ENCODE results near the gene TAAR1. TPM values are rescaled to one million over a fixed set of nuclear protein-coding genes. Genes with fewer than 3 reads are reported as not detected.

TAAR1 gene
- not detected in 2 replicates for total RNA-seq

GRCh38 chr6:132659082-132659481, at the start of gene TAAR1:
Gene TAAR1 (minus strand): TSS chr6:132659182. CDS start chr6:132646003, 13,179 bp downstream.

GRCh38 chr6:132624175-132624574, 34.8 kb downstream of the TAAR1 start, which contains the start of gene TAAR2:
Gene TAAR2 (minus strand): TSS chr6:132624275. CDS start chr6:132624275, 0 bp downstream.

Other genes with a start within 250 kb of the TAAR1 start
- 31.5 and 34.3 TPM in 2 replicates for gene STX7, start 146.1 kb downstream of the TAAR1 start, total RNA-seq
- gene TAAR9, start 120.9 kb downstream of the TAAR1 start, total RNA-seq, result not detected in 2 replicates
- gene TAAR8, start 106.5 kb downstream of the TAAR1 start, total RNA-seq, result not detected in 2 replicates
- not detected in 2 replicates for gene TAAR6, start 88.9 kb downstream of the TAAR1 start, total RNA-seq
- gene TAAR5, start 69.4 kb downstream of the TAAR1 start, total RNA-seq, result not detected in 2 replicates
- gene TAAR2, start 34.9 kb downstream of the TAAR1 start, total RNA-seq, result not detected in 2 replicates
- not detected in 2 replicates for gene VNN1, start 54.9 kb upstream of the TAAR1 start, total RNA-seq
- gene VNN2, start 98.7 kb upstream of the TAAR1 start, total RNA-seq, result 0.16 TPM in 1 of 2 replicates, not detected in the other
- gene SLC18B1, start 139.5 kb upstream of the TAAR1 start, total RNA-seq, result 2.8 and 6.3 TPM in 2 replicates
- gene RPS12, start 155.4 kb upstream of the TAAR1 start, total RNA-seq, result 2,462 and 4,345 TPM in 2 replicates

Measured in bronchial smooth muscle cell (primary cell).